NCI-H82 treated with DMSO at 0.1 percent for 48 hours (cell line): ENCODE data around the gene SNHG17.
A peak's percentile ranks its signal among the peaks of the same experiment; 100 is the strongest.
"Not testable (repeated sequence)": the region's sequence is repeated elsewhere in the genome, so short reads cannot be mapped to it uniquely, and the experiment has no call there.

ENCODE experiments used
- DNase-seq: peaks from one replicate; lab custom pipeline; 2025; ENCODE audit not compliant: unreplicated experiment; lab: John Stamatoyannopoulos, UW

SNHG17 gene

DNA sequence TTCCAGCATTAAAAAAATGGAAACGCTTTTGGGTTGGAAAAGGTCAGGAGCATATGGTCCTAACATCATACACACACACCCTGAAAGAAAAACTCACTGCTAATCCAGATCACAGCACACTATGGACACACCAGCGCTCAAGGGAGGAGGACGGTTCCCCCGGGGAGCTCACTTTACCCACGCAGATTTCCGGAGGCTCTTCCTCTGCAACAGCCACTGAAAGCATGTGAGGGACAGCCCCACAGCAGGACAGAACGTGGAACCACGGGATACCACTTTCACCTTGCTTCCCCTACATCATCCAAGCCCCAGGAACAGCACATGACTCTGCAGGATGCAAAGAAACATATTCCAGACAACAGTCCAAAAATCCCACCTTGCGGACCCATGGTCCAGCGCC, 13.2 kb downstream of the SNHG17 start:
- DNase-seq = no peak

DNA sequence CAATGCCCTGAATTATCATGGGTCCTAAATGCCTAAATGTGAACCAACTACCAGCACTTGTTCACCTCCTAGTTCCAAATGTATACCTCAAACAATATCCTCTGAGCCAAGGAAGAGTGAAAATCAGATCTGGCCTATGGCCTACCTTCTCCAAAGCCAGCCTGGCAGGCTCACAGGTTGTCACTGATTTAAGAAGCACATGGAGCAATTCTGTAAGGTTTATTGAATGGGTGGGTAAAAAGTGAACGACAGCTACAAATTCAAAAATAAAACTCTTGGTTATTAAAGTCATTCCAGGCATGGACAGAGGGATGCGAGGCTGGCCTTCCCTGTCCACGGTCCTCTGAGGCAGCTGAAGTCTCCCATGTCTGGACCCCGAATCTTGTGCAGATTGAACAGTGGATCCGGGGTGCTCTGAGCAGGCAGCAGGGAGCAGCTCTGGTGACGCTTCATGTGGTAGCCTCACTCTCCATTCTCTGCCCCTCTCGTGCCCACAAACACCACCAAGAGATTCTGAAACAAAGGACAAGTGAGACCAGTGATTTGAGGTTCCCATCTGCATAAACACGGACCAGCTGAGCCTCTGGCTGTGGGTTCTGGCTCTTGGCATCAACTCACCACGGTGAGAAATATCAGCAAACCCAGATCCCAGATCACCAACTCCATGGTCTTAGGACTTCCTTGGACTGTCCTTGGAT, 14.6 kb downstream of the SNHG17 start:
- no peak for DNase-seq

DNA sequence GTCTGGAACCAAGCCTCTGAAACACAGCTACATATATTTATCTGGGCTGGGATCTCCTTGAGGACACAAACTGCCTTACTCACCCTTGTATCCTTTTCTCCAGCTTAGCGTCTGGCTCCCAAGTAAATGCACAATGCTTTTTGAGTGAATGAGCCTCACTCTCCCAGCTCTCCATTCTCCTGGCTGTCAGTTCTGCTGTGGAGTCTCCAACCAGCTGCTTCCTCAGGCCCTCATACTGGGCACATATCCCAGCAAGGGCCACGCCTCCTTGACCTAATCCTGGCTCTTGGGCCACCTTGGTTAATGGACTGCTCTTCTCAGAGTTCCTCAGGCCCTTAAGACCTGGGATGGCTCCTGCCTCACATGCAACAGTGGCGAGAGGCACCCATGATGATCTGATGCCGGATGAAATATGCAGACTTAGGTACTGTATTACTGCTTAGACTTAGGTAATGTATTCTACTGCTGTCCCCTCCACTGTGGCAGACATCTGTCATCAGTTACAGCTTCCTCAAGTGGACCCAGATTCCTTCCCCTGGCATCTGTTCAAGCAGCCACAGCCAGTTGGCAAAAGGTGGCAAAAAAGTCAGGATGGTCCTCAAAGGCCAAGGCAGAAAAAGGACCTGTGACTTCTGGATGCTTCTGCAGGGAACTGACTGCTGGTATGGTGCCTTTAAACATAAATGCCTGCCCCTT, 16.5 kb downstream of the SNHG17 start:
- DNase-seq = no peak

DNA sequence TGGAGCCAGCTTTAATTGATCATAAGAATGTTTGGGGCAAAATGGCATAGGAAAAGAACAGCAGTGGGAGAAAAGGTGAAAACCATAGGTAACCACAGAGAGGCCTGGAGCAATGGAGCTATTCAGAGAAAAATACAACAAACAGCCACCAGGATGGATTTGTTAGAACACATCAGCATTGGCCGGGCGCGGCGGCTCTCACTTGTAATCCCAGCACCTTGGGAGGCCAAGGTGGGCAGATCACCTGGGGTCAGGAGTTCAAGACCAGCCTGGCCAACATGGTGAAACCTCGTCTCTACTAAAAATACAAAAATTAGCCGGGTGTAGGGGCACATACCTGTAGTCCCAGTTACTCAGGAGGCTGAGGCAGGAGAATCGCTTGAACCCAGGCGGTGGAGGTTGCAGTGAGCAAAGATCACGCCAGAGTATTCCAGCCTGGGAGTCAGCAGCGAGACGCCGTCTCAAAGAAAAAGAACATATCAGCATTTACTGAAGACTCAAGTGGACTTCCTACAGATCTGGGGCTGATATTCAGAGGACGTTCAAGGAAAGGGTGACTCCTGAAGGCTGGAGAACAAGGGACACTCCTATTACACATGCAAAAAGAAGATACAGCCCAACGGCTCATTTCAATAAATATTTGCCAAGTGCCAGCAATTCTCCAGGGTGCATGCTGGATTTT, 20.2 kb downstream of the SNHG17 start:
- no peak for DNase-seq

DNA sequence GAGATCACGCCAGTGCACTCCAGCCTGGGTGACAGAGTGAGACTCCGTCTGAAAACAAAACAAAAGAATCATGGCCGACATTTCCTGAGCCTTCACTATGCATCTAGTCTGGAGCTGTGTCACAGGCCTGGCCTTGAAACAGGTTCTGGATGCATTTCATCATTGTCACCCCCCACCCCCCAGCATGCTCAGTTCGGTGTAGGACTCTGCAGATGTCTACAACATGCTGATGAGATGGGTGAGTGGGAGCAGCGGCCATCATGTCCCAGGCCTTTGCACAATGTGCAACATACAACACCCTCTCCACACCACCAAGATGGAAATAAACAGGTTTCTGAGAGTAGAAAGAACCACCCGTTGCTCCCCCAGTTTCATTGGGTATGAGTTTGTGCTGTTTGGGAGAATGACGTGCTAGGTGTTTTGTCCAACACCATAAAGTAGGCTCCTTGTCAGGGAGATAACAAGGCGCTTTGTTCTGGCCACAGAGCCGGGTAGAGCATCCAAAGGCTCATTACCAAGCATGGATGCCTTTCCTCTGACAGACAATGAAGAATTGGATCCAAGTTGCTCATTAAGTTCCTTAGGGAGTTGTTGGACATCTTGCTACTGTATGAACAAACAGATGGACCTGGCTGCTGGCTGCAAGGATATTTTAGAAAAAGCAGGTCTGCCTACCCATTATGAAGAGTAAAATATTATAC, 22.1 kb downstream of the SNHG17 start:
- DNase-seq = no peak

- DNase-seq = not testable (repeated sequence)
Observed at GRCh38 chr20:38407822-38408221, 27.3 kb downstream of the SNHG17 start.

DNA sequence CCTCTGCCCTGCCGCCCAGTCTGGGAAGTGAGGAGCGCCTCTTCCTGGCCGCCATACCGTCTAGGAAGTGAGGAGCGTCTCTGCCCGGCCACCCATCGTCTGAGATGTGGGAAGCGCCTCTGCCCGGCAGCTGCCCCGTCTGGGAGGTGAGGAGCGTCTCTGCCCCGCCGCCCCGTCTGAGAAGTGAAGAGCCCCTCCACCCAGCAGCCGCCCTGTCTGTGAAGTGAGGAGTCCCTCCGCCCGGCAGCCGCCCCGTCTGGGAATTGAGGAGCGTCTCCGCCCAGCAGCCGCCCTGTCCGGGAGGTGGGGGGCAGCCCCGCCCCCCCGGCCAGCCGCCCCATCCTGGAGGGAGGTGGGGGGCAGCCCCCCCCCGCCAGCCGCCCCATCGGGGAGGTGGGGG, 27.8 kb downstream of the SNHG17 start:
- DNase-seq = no peak

DNA sequence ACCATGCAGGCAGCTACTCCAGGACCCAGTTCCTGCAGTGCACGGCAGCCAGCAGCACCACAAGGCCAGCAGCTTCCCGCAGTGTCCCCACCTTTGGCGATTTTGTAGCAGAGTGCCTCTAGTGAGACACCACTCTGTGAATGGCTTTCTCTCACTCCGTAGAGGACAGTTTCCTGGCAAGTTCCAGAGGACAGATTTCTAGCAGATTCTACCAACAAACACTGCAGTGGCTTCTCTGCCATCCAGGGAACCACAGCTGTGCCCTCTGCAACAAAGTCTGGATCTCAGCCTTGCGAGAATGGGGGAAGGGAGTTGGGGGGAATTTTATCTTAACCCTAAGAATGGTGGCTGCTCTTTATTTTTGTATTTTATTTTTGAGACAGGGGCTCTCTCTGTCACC, 28.7 kb downstream of the SNHG17 start:
- DNase-seq = no peak

- DNase-seq = no peak
Observed at GRCh38 chr20:38405132-38405531, 30.0 kb downstream of the SNHG17 start.

DNA sequence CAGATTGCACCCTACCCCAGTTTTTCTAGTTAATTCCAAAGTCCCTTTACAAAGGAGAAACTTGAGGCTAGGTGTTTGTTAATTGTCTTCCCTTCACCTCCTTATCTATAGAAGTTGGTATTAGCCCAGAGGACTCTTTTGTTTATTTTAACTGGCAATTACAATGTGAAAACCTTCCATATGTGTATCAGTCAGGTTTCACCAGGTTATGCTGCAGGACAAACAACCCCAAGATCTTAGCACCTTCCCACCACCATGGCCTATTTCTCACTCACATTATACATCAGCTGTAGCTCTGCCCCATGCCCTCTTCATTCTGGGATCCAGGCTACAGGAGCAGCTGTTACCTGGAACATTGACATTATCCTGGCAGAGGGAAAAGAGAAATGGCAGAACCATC, 31.1 kb downstream of the SNHG17 start:
- DNase-seq = no peak

- no peak for DNase-seq
Observed at GRCh38 chr20:38402816-38403215, 32.3 kb downstream of the SNHG17 start.

DNA sequence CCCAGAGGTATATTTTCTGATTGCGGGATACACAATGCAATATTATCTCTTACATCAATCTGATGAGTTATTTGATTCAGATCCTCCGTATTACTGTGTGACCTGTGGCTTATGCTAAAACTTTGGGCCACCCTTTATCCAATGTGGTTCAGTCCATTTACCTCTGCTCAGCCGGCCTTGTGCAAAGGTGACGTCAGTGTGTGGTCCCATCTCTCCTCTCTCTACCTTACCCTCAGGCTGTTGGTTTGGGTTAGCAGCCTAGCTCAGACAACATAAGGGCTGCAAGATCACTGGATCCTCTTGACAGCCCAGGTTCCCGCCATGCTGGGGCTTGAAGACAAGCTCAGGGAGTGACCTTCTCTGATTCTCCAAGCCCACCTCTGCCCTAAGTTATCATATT, 33.0 kb downstream of the SNHG17 start:
- DNase-seq = no peak

DNA sequence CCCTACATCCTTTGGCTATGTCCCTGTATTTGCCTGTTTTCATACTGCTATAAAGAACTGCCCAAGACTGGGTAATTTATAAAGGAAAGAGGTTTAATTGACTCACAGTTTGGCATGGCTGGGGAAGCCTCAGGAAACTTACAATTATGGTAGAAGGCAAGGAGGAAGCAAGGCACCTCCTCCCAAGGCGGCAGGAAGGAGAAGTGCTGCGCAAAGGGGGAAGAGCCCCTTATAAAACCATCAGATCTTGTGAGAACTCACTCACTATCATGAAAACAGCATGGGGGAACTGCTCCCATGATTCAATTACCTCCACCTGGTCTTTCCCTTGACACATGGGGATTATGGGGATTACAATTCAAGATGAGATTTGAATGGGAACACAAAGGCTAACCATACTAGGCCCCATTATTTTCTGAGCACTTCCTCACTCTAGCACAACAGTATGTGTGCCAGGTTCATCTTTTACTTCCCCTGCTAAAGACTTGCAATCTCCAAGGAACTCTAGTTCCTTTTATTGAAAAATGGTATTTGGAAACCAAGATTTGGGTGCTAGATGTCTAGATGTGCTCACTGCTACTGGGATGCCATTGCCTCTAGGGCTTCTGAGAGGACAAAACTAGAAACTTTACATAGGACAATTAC, 39.3 kb downstream of the SNHG17 start:
- peak; percentile 80 for DNase-seq

DNA sequence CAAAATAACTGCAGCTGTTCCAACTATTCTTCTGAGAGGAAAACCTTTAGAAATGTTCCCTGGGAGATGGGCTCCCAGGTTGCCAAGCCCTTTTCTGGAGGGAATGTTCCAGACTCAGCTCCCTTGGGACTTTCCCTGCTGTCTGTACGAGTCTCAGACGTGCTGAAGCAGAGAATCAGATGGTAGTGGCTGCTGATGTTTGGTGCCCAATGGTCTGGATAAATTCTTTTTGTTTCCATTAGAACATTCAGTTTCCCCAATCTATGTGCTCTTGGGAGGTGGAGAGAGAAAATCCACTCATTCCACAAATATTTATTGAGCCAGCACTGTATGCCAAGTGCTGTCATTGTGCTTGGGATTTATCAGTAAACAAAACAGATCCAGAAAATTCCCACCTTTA, 40.0 kb downstream of the SNHG17 start:
- no peak for DNase-seq

DNA sequence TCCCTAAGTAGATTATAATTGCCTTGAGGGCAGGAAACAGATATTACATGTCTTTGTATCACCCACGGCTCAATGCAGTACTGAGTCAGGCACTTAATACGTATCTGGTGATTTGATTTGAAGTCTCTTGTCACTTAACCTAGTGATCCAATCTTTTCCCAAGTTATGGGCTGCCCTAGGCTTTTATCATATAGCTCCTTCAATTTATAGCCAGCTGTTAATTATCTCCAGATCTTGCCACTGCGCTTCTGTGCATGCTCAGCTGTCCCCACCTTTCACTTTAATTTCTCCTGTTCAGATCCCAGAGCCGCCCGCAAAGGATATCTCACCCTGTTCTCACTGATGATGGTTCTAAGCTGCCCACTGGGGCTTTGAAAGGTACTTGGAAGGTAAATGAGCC, 41.9 kb downstream of the SNHG17 start:
- DNase-seq = no peak

DNA sequence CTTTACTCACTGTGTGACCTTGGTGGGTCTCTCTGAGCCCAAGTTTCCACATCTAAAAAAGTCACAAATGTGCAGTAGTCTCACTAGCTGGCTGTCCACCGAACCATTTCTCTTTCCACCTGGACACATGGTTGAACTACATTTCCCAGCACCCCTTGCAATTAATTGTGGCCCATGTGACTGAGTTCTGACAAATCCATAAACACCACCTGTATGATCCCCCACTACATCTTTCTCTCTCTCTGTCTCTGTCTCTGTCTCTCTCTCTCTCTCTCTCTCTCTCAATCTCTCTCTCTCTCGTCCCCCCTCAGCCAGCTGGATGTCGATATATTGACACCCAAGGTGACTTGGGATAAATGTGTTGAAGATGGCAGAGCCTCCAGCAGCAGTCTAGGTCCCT, 42.8 kb downstream of the SNHG17 start:
- peak; percentile 22 for DNase-seq

DNA sequence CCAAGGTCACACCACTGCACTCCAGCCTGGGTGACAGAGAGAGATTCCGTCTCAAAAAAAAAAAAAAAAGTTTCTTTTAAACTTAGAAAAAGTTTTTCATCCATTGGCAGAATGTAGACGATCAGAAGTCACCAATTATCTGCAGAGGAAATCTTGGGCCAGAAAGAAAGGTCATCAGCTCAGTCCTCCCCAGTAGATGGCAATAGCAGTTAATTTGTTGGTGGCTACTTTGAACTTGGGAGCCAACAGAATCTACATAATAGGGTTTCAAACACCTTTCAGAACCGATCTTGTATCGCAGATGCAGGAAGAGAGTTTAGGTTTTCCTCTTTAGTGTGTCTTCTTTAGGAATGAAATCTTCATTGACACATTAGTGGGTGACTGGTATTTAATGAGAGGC, 47.2 kb downstream of the SNHG17 start:
- peak; percentile 20 for DNase-seq

DNA sequence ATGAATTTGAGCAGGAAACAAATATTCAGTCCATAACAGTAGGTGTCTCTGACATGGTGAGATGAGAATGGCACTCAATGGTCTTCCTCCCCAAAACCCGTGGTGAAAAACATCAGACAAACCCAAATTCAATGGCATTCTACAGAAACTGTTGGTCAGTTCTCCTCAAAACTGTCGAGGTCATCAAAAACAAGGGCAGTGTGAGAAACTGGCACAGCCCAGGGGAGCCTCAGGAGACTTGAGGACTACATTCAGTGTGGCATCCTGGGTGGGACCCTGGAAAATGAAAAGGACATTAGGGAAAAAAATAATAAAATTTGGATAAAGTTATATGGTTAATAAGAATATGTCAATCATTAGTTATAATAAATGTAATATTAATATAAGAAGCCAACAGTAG, 48.3 kb downstream of the SNHG17 start:
- no peak for DNase-seq

DNA sequence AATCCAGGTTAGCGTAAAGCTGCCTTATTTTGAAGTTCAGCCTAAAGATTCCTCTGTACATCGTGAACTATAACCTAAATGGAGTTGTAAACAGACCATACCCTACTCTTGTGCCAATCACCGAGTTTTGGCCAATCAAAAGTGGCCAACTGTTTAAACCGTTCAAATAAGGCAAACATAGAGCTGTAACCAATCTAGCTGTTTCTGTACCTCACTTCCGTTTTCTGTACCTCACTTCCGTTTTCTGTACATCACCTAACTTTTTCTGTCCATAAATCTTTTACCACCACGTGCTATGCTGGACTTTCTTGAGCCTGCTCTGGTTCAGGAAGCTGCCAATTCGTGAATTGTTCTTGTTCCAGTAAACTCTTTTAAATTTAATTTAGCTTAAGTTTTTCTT, 49.1 kb downstream of the SNHG17 start:
- no peak for DNase-seq

DNA sequence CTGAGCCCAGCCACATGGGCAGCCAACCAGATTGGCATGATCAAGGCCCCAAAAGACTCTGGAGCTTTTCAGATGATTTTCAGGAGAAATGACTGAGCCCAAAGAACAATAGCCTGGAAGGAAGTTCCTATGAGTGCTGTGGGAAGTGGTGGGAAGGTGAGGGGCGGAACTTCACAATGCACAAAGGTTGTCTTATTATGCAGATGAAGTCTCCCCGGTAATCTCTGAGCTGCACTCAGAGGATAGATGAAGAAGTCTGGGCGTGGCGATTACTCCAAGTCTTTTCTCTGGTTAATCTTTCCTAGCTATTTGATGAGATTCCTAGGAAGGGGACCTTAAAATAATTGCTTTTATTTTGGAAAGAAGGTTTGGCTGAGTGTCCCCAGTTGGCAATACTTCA, 52.0 kb downstream of the SNHG17 start:
- no peak for DNase-seq

GRCh38 chr20:38377838-38378237, 57.3 kb downstream of the SNHG17 start:
- not testable (repeated sequence) for DNase-seq
